ENCODE results near the gene PLD1. TPM values are rescaled to one million over a fixed set of nuclear protein-coding genes. Genes with fewer than 3 reads are reported as not detected.

PLD1 gene
- total and polyA plus RNA-seq, 2 of the 8 experiments (the other 6 are each of a cell fraction or from before 2014, with no cell fraction given): 1.2 to 2.6 TPM

GRCh38 chr3:171830518-171830875 lies 20.2 kb upstream of the PLD1 start:
- Histone ChIP-seq H4K5ac (ENCODE audit: insufficient read length, low read depth, low read length) (no peak overlapping the region), H2BK12ac (ENCODE audit: low read depth, low read length) (no peak overlapping the region), H3K23ac (ENCODE audit: insufficient read length) (no peak overlapping the region), H4K20me1 (replicated peaks in 1 of 2; ENCODE audit: control insufficient read depth in 1 of 2, insufficient read depth in 2 of 2, low read length in 2 of 2) (no peaks in the 10 kb centered on the region), H3K56ac (replicated peaks; ENCODE audit: insufficient read length, low read depth, low read length) (no peak overlapping the region), H3K9me3 (ENCODE audit: insufficient read depth in 2 of 2, low read depth in 1 of 2, low read length in 1 of 2) (no peaks in the 10 kb centered on the region), H3K18ac (ENCODE audit: extremely low read depth, low read length) (no peak overlapping the region), H3K14ac (ENCODE audit: insufficient read length) (no peak overlapping the region), H3K9ac (replicated peaks in 1 of 4; ENCODE audit: extremely low read depth in 1 of 4, low read depth in 3 of 4, low read length in 3 of 4) (no peak overlapping the region), H2BK20ac (ENCODE audit: low read length) (no peak overlapping the region), H3K23me2 (ENCODE audit: low read depth, low read length) (no peaks in the 10 kb centered on the region), H3K79me2 (ENCODE audit: control insufficient read depth in 1 of 2, insufficient read depth in 2 of 2, low read length in 2 of 2) (no peaks in the 10 kb centered on the region), H4K91ac (replicated peaks; ENCODE audit: insufficient read length, low read length) (no peak overlapping the region), H2AFZ (ENCODE audit: low read length) (no peak overlapping the region; the same call in 1 of the 2 replicates), H3K27ac (ENCODE audit: low read depth, low read length) (no peak overlapping the region), H3K36me3 (ENCODE audit: control insufficient read depth in 2 of 4, insufficient read depth in 4 of 4, low read length in 3 of 4) (no peaks in the 10 kb centered on the region), H3K4me2 (ENCODE audit: insufficient read depth in 1 of 2, low read depth in 2 of 2, low read length in 2 of 2) (no peak overlapping the region), H2BK15ac (ENCODE audit: low read length) (no peak overlapping the region), H2BK5ac (ENCODE audit: low read depth, low read length) (no peak overlapping the region), H3K4me1 (replicated peaks in 1 of 4; ENCODE audit: control insufficient read depth in 3 of 4, insufficient read depth in 4 of 4, low read length in 3 of 4) (peaks cover 0 to under 1% (median 0%) of the 10 kb centered on the region in 4 experiments; a peak in 3 of 7 replicates), H2BK120ac (replicated peaks; ENCODE audit: low read depth, low read length) (no peak overlapping the region), H3K4ac (replicated peaks; ENCODE audit: insufficient read length, low read depth, low read length) (no peak overlapping the region), H3K4me3 (ENCODE audit: extremely low read depth in 1 of 4, insufficient read depth in 2 of 4, low read depth in 3 of 4, low read length in 4 of 4) (no peak overlapping the region), H2AK5ac (ENCODE audit: low read depth, low read length) (no peak overlapping the region), H3K79me1 (ENCODE audit: low read depth, low read length) (no peaks in the 10 kb centered on the region), H3K27me3 (replicated peaks in 1 of 4; ENCODE audit: control insufficient read depth in 3 of 4, extremely low read depth in 1 of 4, insufficient read depth in 3 of 4, low read length in 3 of 4) (no peaks in the 10 kb centered on the region), H4K8ac (ENCODE audit: extremely low read depth, insufficient read depth, low read length) (no peak overlapping the region)
- ChIA-PET POLR2A (ENCODE audit: partially characterized antibody) (no interaction called here), CTCF (ENCODE audit: partially characterized antibody) (interaction anchor here (0.9 to 3.9 kb wide), 21 partner anchors 9 to 863 kb away, joined by 3 to 25 read pairs (median 5); partner anchors contain the start of gene PLD1)
- no peak for TF ChIP-seq POU5F1 (IDR thresholded peaks at IDR 0.05; ENCODE audit: low read depth, low read length)
- no peak for TF ChIP-seq HDAC2 (IDR thresholded peaks at IDR 0.05; ENCODE audit: borderline replicate concordance in 1 of 2, low read depth in 2 of 2, low read length in 2 of 2)
- TF ChIP-seq CBX8 (IDR thresholded peaks at IDR 0.05; ENCODE audit: borderline replicate concordance, low read depth, low read length): no peak
- TF ChIP-seq ASH2L (IDR thresholded peaks at IDR 0.05; ENCODE audit: low read length): no peak
- no peak for TF ChIP-seq CTBP2 (IDR thresholded peaks at IDR 0.05; ENCODE audit: borderline replicate concordance, insufficient read depth, insufficient read length, low read length)
- TF ChIP-seq SUZ12 (IDR thresholded peaks at IDR 0.05; ENCODE audit: low read length): no peak
- TF ChIP-seq HDAC6 (IDR thresholded peaks at IDR 0.05; ENCODE audit: low read depth, low read length): no peak
- no peak for TF ChIP-seq EZH2 (IDR thresholded peaks at IDR 0.05; ENCODE audit: low read depth, low read length, severe bottlenecking)
- no peak for TF ChIP-seq KDM5A (IDR thresholded peaks at IDR 0.05; ENCODE audit: low read length)
- no peak for TF ChIP-seq YY1 (IDR thresholded peaks at IDR 0.05; ENCODE audit: low read depth, low read length)
- no peak for TF ChIP-seq MAFK (IDR thresholded peaks at IDR 0.05; ENCODE audit: low read depth, low read length)
- no peak for FAIRE-seq
- no peak for DNase-seq (ENCODE audit: low read depth in 1 of 2, low spot score in 2 of 2)

Data from H1 (cell line).